Mesothelial cell of epicardium (in vitro differentiated cells): ENCODE results near the gene HLA-DPA1. TPM values are rescaled to one million over a fixed set of nuclear protein-coding genes. Genes with fewer than 3 reads are reported as not detected.
"Not testable (repeated sequence)": the region's sequence is repeated elsewhere in the genome, so short reads cannot be mapped to it uniquely, and the experiment has no call there.

ENCODE experiments used
- DNase-seq, 2 experiments: peaks; one replicate each; pipeline ENCODE4 v3.0.0; 2021; ENCODE audit warnings: low spot score in 2 of 2; ENCODE audit not compliant: unreplicated experiment in 2 of 2
- H3K27ac Mint-ChIP-seq: 2 replicates; pipeline ENCODE4 v1.8.0; 2021; ENCODE audit warnings: mixed read lengths
- H3K27me3 Mint-ChIP-seq: 2 replicates; pipeline ENCODE4 v1.8.0; 2021; ENCODE audit warnings: low read depth, mixed read lengths
- H3K36me3 Mint-ChIP-seq: 2 replicates; pipeline ENCODE4 v1.8.0; 2021; ENCODE audit warnings: mixed read lengths
- H3K4me1 Mint-ChIP-seq: 2 replicates; pipeline ENCODE4 v1.8.0; 2021; ENCODE audit warnings: mixed read lengths
- H3K4me3 Mint-ChIP-seq: 2 replicates; pipeline ENCODE4 v1.8.0; 2021; ENCODE audit warnings: mild to moderate bottlenecking, moderate library complexity, mixed read lengths
- H3K9me3 Mint-ChIP-seq: 2 replicates; pipeline ENCODE4 v1.8.0; 2021; ENCODE audit warnings: mixed read lengths
- total RNA-seq: library from RNA; stranded (reverse); gene quantifications from 3 replicates; pipeline ENCODE4 v1.2.1, GENCODE V29; 2021
- TF ChIP-seq, protein P1 (sequence below): fragments of 200-600 bp; sonication (generic); IDR thresholded peaks from one replicate; pipeline ENCODE4 v1.5.0; 2021; ENCODE audit warnings: antibody characterized with exemption; ENCODE audit not compliant: unreplicated experiment

The HLA-DPA1 gene
- total RNA-seq, 1 donor from 2014 or later = 2.2 TPM

GRCh38 chr6:33070909-33071308, 2.5 kb downstream of the HLA-DPA1 start:
- no peaks in the 10 kb centered on the region for H3K4me1 Mint-ChIP-seq
- H3K27me3 Mint-ChIP-seq = peaks cover 23% of the 10 kb centered on the region
- TF ChIP-seq, protein P1, sequence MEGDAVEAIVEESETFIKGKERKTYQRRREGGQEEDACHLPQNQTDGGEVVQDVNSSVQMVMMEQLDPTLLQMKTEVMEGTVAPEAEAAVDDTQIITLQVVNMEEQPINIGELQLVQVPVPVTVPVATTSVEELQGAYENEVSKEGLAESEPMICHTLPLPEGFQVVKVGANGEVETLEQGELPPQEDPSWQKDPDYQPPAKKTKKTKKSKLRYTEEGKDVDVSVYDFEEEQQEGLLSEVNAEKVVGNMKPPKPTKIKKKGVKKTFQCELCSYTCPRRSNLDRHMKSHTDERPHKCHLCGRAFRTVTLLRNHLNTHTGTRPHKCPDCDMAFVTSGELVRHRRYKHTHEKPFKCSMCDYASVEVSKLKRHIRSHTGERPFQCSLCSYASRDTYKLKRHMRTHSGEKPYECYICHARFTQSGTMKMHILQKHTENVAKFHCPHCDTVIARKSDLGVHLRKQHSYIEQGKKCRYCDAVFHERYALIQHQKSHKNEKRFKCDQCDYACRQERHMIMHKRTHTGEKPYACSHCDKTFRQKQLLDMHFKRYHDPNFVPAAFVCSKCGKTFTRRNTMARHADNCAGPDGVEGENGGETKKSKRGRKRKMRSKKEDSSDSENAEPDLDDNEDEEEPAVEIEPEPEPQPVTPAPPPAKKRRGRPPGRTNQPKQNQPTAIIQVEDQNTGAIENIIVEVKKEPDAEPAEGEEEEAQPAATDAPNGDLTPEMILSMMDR = no peak
- no peak overlapping the region for H3K27ac Mint-ChIP-seq
- DNase-seq = no peak
- peaks cover 12% of the 10 kb centered on the region for H3K9me3 Mint-ChIP-seq
- H3K4me3 Mint-ChIP-seq = no peak overlapping the region
- H3K36me3 Mint-ChIP-seq = no peaks in the 10 kb centered on the region

DNA sequence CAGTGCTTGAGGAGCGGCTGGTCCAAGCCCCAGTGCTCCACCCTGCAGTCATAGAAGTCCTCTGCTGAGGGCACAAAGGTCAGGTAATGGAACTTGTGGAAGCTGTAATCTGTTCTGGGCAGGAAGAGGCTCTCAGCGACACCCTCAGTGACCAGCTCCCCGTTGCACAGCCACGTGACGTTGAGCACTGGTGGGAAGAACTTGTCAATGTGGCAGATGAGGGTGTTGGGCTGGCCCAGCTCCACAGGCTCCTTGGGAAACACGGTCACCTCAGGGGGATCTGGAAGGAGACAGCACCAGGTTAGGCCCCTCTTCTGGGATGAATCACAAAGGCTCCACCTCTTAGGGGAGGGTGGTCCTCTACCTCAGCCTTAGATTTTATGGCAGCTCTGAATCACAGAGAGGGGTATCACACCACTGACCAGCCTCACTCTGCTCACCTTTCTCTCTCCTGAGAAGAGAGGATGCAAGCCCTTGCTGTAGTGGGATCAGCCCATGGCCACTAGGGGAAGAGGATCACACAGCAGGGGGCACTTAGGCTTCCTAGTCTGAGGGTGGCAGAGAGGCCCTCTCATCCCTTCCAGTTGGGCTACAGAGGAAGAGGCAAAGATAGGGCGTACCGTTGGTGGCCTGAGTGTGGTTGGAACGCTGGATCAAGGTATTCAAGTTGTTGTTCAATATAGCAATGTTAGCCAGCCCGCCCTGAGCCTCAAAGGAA, 4.3 kb downstream of the HLA-DPA1 start:
- Mint-ChIP-seq H3K4me3 (no peak overlapping the region), H3K9me3 (peaks cover 14% of the 10 kb centered on the region), H3K4me1 (no peaks in the 10 kb centered on the region), H3K27ac (no peak overlapping the region), H3K27me3 (peaks cover 27% of the 10 kb centered on the region), H3K36me3 (no peaks in the 10 kb centered on the region)
- no peak for DNase-seq
- TF ChIP-seq, protein P1 = no peak

DNA sequence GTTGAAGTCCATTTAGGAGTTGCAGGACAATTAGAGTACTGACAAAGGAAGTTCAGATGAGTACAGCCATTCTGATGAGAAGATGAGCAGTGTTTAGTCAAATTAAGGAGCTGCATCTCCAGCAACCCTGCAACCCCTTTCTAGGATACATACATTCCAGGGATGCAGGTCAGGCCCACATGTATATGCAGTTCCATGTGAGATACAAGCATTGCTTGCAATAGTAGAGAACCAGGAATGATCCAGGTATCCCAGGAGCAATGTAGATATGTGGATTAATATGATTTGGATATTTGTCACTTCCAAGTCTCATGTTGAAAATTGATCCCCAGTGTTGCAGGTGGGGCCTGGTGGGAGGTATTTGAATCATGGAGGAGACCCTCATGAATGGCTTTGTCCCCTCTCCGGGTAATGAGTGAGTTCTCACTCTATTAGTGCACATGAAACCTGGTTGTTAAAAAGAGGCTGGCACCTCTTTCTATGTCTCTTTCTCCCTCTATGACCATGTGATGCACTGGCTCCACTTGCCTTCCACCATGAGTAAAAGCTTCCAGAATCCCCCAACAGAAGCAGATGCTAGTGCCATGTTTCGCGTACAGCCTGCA, 6.4 kb downstream of the HLA-DPA1 start:
- no peak for DNase-seq
- TF ChIP-seq, protein P1 = no peak
- no peak overlapping the region for H3K27ac Mint-ChIP-seq
- H3K27me3 Mint-ChIP-seq = peaks cover 16% of the 10 kb centered on the region
- no peak overlapping the region for H3K4me3 Mint-ChIP-seq
- no peaks in the 10 kb centered on the region for H3K36me3 Mint-ChIP-seq
- H3K4me1 Mint-ChIP-seq = no peaks in the 10 kb centered on the region
- H3K9me3 Mint-ChIP-seq = peaks cover 14% of the 10 kb centered on the region

DNA sequence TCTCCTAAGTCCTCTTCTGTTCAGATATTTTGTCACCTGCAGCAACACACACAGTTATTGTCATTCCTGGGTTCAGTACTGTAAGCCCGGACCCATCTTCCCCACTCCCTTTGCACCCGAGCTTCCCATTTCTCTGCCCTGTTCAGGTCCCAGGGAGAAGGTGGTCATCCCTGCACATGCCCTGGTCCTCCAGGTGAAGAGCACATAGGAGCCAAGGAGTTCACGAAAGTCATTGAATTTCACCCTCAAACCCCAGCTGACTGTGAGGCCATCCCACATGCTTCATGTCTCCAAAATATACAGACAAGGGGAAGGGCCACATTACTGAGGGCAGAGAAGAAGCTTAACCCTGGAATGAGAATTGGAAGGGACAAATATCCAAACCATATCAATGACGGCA, 8.1 kb downstream of the HLA-DPA1 start:
- H3K4me3 Mint-ChIP-seq = no peak overlapping the region
- TF ChIP-seq, protein P1 = no peak

GRCh38 chr6:33064723-33065122, 8.7 kb downstream of the HLA-DPA1 start:
- TF ChIP-seq, protein P1 = no peak
- no peaks in the 10 kb centered on the region for H3K4me1 Mint-ChIP-seq
- DNase-seq = no peak
- no peaks in the 10 kb centered on the region for H3K36me3 Mint-ChIP-seq
- H3K27me3 Mint-ChIP-seq = peaks cover 14% of the 10 kb centered on the region
- no peak overlapping the region for H3K4me3 Mint-ChIP-seq
- H3K9me3 Mint-ChIP-seq = peaks cover 14% of the 10 kb centered on the region
- H3K27ac Mint-ChIP-seq = no peak overlapping the region

More for the DNA sequence above, 8.1 kb downstream of the HLA-DPA1 start:
- no peak for DNase-seq
- Mint-ChIP-seq H3K27me3 (peaks cover 14% of the 10 kb centered on the region), H3K27ac (no peak overlapping the region), H3K4me1 (no peaks in the 10 kb centered on the region), H3K9me3 (peaks cover 14% of the 10 kb centered on the region), H3K36me3 (no peaks in the 10 kb centered on the region)

DNA sequence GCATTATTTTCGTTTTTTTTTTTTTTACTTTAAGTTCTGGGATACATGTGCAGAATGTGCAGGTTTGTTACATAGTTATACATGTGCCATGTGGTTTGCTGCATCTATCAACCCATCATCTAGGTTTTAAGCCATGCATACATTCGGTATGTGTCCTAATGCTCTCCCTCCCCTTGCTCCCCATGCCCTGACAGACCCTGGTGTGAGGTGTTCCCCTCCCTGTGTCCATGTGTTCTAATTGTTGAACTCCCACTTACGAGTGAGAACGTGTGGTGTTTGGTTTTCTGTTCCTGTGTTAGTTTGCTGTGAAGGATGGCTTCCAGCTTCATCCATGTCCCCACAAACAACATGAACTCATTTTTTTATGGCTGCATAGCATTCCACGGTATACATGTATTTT, 10.0 kb downstream of the HLA-DPA1 start:
- Mint-ChIP-seq H3K27me3 (peaks cover 17% of the 10 kb centered on the region), H3K9me3 (peaks cover 14% of the 10 kb centered on the region)
- not testable (repeated sequence) for H3K4me3 Mint-ChIP-seq, H3K4me1 Mint-ChIP-seq, H3K27ac Mint-ChIP-seq, H3K36me3 Mint-ChIP-seq, DNase-seq
